Choroid plexus epithelial cell (primary cell): ENCODE data around the gene EFR3B.
A peak's percentile ranks its signal among the peaks of the same experiment; 100 is the strongest.

Experiments used
- DNase-seq: peaks from one replicate; pipeline ENCODE4 v3.0.0-alpha.2; 2010; ENCODE audit warnings: low read depth
- H3K4me3 ChIP-seq: 2 replicates; pipeline ENCODE4 v1.5.1; 2011; ENCODE audit warnings: low read depth, mild to moderate bottlenecking, control low read depth, low read length, moderate library complexity
- CTCF ChIP-seq: conservative IDR thresholded peaks from 2 replicates; pipeline ENCODE4 v1.5.1; 2011; ENCODE audit warnings: low read depth, mild to moderate bottlenecking, control low read depth, inconsistent platforms, low read length, moderate library complexity

Gene EFR3B

GRCh38 chr2:25198209-25198525 is 156.3 kb downstream of the EFR3B start:
- no peak overlapping the region for H3K4me3 ChIP-seq
- DNase-seq = no peak
- TF ChIP-seq CTCF = no peak

- H3K4me3 ChIP-seq = no peak overlapping the region
- DNase-seq = no peak
- TF ChIP-seq CTCF = no peak
Measured at GRCh38 chr2:25198576-25198975, 156.7 kb downstream of the EFR3B start.

GRCh38 chr2:25201265-25201664 is 159.4 kb downstream of the EFR3B start:
- no peak overlapping the region for H3K4me3 ChIP-seq
- DNase-seq = peak; percentile 38
- peak; percentile 55 for TF ChIP-seq CTCF

- DNase-seq = no peak
- TF ChIP-seq CTCF = no peak
Measured at GRCh38 chr2:25201794-25202193, 159.9 kb downstream of the EFR3B start.

GRCh38 chr2:25202275-25202674 is 160.4 kb downstream of the EFR3B start:
- TF ChIP-seq CTCF = no peak
- no peak overlapping the region for H3K4me3 ChIP-seq
- no peak for DNase-seq

More at GRCh38 chr2:25201794-25202193, 159.9 kb downstream of the EFR3B start:
- H3K4me3 ChIP-seq = no peak overlapping the region

GRCh38 chr2:25204190-25204838 is 162.4 kb downstream of the EFR3B start:
- H3K4me3 ChIP-seq = peak overlapping the region; percentile 48
- TF ChIP-seq CTCF = no peak
- peak; percentile 33 for DNase-seq

- no peak for DNase-seq
- H3K4me3 ChIP-seq = no peak overlapping the region
- no peak for TF ChIP-seq CTCF
Measured at GRCh38 chr2:25207078-25207545, 165.2 kb downstream of the EFR3B start.
